ENCODE results near the gene TFF3. TPM values are rescaled to one million over a fixed set of nuclear protein-coding genes. Genes with fewer than 3 reads are reported as not detected.

The TFF3 gene
- total and polyA plus RNA-seq, 2 experiments from 2014 or later, result 1.2 to 3.3 TPM

DNA sequence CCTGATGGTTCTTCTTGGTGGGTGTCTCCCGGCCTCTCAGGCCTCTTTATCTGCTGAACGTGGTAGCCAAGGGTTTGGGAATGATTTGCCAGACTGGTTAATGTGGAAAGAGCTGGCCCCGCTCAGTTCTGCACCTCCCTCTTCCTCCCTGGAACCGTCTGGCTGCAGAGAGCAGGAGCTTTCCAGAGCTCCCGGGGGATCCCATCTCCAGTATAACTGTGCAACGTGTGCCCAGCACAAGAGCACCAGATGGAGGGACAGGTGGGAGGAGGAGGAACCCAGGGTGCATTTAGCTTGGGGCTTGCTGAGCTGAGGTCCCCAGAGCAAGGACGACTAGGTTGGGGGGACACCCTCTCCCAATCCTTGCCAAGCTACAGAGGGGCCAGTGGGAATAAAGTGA is 46.1 kb upstream of the TFF3 start:
- TF ChIP-seq ZNF331 (CRISPR knock-in tag; IDR thresholded peaks at IDR 0.05; ENCODE audit: low read depth) (no peak), POLR2AphosphoS5 (IDR thresholded peaks at IDR 0.05; ENCODE audit: low read depth) (no peak), ZNF114 (CRISPR knock-in tag; IDR thresholded peaks at IDR 0.05) (no peak), EZH2 (IDR thresholded peaks at IDR 0.05; ENCODE audit: low read depth, unreplicated experiment) (no peak), ZNF462 (CRISPR knock-in tag; IDR thresholded peaks at IDR 0.05) (no peak)
- TF ChIP-seq, protein P1, sequence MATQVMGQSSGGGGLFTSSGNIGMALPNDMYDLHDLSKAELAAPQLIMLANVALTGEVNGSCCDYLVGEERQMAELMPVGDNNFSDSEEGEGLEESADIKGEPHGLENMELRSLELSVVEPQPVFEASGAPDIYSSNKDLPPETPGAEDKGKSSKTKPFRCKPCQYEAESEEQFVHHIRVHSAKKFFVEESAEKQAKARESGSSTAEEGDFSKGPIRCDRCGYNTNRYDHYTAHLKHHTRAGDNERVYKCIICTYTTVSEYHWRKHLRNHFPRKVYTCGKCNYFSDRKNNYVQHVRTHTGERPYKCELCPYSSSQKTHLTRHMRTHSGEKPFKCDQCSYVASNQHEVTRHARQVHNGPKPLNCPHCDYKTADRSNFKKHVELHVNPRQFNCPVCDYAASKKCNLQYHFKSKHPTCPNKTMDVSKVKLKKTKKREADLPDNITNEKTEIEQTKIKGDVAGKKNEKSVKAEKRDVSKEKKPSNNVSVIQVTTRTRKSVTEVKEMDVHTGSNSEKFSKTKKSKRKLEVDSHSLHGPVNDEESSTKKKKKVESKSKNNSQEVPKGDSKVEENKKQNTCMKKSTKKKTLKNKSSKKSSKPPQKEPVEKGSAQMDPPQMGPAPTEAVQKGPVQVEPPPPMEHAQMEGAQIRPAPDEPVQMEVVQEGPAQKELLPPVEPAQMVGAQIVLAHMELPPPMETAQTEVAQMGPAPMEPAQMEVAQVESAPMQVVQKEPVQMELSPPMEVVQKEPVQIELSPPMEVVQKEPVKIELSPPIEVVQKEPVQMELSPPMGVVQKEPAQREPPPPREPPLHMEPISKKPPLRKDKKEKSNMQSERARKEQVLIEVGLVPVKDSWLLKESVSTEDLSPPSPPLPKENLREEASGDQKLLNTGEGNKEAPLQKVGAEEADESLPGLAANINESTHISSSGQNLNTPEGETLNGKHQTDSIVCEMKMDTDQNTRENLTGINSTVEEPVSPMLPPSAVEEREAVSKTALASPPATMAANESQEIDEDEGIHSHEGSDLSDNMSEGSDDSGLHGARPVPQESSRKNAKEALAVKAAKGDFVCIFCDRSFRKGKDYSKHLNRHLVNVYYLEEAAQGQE (IDR thresholded peaks at IDR 0.05; ENCODE audit: unreplicated experiment), result no peak
- TF ChIP-seq, protein P2, sequence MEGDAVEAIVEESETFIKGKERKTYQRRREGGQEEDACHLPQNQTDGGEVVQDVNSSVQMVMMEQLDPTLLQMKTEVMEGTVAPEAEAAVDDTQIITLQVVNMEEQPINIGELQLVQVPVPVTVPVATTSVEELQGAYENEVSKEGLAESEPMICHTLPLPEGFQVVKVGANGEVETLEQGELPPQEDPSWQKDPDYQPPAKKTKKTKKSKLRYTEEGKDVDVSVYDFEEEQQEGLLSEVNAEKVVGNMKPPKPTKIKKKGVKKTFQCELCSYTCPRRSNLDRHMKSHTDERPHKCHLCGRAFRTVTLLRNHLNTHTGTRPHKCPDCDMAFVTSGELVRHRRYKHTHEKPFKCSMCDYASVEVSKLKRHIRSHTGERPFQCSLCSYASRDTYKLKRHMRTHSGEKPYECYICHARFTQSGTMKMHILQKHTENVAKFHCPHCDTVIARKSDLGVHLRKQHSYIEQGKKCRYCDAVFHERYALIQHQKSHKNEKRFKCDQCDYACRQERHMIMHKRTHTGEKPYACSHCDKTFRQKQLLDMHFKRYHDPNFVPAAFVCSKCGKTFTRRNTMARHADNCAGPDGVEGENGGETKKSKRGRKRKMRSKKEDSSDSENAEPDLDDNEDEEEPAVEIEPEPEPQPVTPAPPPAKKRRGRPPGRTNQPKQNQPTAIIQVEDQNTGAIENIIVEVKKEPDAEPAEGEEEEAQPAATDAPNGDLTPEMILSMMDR (conservative IDR thresholded peaks at IDR 0.05; ENCODE audit: low read depth in 2 of 2), result no peak
- Histone ChIP-seq H3K9me2 (ENCODE audit: insufficient read depth) (no peaks in the 10 kb centered on the region), H4K20me1 (replicated peaks; ENCODE audit: insufficient read depth) (no peaks in the 10 kb centered on the region), H3K27ac (ENCODE audit: low read depth) (no peak overlapping the region), H3K4me2 (no peak overlapping the region), H2AFZ (no peak overlapping the region), H3K4me3 (no peak overlapping the region), H3K36me3 (ENCODE audit: insufficient read depth) (no peaks in the 10 kb centered on the region), H3K27me3 (ENCODE audit: insufficient read depth) (no peaks in the 10 kb centered on the region), H3F3A (replicated peaks; ENCODE audit: low read depth) (no peaks in the 10 kb centered on the region), H3K79me2 (replicated peaks; ENCODE audit: insufficient read depth) (no peaks in the 10 kb centered on the region), H3K4me1 (ENCODE audit: insufficient read depth) (no peaks in the 10 kb centered on the region)
- Mint-ChIP-seq H3K4me1 (peaks cover 3% of the 10 kb centered on the region; the same call in 1 of the 3 replicates), H3K9me3 (peaks cover 18% of the 10 kb centered on the region), H3K27me3 (ENCODE audit: insufficient read depth, low read depth, poor library complexity) (peaks cover 7% of the 10 kb centered on the region), H3K4me3 (no peak overlapping the region), H3K36me3 (ENCODE audit: low read depth) (peaks cover 6% of the 10 kb centered on the region), H3K27ac (no peak overlapping the region)
- no peak for ATAC-seq
- DNase-seq (ENCODE audit: low spot score), result no peak

Data from GM23338 (cell line).